NOMO-1 treated with dmso at 0.1 percent for 144 hours (cell line): ENCODE results near the gene RRAS.
"Not testable (repeated sequence)": the region's sequence is repeated elsewhere in the genome, so short reads cannot be mapped to it uniquely, and the experiment has no call there.

Experiments used
- DNase-seq: peaks from one replicate; lab custom pipeline; 2025; ENCODE audit not compliant: unreplicated experiment; lab: John Stamatoyannopoulos, UW

Gene RRAS

DNA sequence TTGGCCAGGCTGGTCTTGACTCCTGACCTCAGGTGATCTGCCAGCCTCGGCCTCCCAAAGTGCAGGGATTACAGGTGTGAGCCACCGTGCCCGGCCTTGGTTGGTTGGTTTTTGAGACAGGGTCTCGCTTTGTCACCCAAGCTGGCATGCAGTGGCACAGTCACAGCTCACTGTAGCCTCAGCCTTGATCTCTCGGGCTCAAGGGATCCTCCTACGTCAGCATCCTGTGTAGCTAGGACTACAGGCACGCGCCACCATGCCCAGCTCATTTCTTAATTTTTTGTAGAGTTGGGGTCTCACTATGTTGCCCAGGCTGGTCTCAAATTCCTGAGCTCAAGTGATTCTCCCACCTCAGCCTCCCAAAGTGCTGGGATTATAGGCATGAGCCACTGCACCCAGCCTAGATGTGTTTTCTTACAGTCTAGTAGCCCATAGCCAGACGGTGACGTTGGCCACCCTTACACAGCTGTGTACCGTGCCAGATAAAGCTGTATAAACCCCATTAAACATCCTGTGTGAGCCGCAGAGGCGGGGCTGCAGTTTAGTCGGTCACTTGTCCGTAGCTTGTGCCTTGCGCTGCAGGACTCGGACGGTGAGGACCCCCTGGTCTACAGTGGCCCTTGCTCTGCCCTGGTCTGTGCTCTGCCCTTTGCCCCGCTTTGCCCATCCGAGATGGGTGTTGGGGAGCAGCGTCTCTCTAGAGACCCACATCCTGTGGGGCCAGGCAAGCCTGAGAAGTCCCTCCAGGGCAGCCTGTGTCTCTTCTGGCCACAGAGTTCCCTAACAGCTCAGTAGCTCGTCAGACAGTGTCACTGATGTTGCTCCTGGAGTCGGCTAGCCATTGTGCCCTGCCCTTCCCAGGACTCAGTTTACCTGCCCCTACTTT lies 15.9 kb upstream of the RRAS start:
- DNase-seq: no peak

DNA sequence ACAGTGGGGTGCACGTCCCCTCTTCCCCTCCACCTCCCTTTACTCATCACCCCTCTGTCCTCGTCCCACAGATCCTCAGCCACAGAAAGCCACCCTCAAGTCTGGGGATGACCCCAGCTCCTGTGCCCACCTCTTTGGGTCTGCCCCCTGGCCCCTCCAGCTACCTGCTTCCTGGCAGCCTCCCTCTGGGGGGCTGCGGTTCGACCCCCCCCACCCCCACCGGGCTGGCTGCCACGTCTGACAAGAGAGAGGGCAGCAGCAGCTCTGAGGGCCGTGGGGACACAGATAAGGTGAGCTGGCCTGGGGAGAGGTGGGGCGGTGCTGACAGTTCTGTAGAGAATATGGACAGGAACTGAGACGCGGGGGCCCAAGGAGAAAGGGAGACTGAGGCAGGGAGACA lies 14.6 kb upstream of the RRAS start:
- no peak for DNase-seq

DNA sequence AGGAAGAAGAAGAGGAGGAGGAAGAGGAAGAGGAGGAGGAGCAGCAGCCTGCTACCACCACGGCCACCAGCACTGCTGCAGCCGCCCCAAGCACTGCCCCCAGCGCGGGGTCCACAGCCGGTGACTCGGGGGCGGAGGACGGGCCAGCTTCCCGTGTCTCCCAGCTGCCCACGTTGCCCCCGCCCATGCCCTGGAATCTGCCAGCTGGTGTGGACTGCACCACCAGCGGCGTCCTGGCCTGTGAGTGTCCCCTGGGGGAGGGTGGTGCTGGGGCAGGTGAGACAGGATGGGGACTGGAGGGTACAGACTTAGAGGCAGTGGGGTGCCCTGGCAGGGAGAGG lies 13.5 kb upstream of the RRAS start:
- no peak for DNase-seq

DNA sequence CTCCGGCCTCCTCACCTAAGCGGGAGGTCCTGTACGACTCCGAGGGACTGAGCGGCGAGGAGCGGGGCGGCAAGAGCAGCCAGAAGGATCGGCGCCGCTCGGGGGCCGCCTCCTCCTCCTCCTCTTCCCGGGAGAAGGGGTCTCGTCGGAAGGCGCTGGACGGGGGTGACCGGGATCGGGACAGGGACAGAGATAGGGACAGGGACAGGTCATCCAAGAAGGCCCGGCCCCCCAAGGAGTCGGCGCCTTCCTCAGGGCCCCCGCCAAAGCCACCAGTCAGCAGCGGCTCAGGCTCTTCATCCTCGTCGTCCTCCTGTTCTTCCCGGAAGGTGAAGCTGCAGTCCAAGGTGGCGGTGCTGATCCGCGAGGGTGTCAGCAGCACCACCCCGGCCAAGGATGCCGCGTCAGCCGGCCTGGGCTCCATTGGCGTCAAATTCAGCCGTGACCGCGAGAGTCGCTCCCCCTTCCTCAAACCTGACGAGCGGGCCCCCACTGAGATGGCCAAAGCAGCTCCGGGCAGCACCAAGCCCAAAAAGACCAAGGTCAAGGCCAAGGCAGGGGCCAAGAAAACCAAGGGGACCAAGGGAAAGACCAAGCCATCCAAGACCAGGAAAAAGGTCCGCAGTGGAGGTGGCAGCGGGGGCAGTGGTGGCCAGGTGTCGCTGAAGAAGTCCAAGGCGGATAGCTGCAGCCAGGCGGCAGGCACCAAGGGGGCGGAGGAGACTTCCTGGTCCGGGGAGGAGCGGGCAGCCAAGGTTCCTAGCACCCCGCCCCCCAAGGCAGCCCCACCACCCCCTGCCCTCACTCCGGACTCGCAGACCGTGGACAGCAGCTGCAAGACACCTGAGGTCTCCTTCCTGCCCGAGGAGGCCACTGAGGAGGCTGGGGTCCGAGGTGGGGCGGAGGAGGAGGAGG lies 12.9 kb upstream of the RRAS start:
- DNase-seq: no peak

DNA sequence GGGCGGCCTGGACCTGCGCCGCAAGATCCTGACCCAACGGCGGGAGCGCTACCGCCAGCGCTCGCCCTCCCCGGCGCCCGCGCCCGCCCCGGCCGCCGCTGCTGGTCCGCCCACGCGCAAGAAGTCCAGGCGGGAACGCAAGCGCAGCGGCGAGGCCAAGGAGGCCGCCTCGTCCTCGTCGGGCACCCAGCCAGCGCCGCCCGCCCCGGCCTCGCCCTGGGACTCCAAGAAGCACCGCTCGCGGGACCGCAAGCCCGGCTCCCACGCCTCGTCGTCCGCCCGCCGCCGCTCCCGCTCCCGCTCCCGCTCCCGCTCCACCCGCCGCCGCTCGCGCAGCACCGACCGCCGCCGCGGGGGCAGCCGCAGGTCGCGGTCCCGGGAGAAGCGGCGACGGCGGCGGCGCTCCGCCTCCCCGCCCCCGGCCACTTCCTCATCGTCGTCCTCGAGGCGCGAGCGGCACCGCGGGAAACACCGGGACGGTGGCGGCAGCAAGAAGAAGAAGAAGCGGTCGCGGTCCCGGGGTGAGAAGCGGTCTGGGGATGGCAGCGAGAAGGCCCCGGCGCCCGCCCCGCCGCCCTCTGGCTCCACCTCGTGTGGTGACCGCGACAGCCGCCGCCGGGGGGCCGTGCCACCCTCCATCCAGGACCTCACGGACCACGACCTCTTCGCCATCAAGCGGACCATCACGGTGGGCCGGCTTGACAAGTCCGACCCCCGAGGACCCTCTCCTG lies 12.0 kb upstream of the RRAS start:
- DNase-seq: no peak

DNA sequence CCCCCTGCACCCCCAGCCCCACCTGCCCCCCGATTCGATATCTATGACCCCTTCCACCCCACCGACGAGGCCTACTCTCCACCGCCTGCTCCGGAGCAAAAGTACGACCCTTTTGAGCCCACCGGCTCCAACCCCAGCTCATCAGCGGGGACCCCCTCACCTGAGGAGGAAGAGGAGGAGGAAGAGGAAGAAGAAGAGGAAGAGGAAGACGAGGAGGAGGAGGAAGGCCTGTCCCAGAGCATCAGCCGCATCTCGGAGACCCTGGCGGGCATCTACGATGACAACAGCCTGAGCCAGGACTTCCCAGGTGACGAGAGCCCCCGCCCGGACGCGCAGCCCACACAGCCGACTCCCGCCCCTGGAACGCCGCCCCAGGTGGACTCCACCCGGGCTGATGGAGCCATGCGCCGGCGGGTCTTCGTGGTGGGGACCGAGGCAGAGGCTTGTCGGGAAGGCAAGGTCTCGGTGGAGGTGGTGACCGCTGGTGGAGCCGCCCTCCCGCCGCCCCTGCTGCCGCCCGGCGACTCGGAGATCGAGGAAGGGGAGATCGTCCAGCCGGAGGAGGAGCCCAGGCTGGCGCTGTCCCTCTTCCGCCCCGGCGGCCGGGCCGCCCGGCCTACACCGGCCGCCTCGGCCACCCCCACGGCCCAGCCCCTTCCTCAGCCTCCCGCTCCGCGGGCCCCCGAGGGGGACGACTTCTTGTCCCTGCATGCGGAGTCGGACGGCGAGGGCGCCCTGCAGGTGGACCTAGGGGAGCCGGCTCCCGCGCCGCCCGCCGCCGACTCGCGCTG lies 11.3 kb upstream of the RRAS start:
- no peak for DNase-seq

DNA sequence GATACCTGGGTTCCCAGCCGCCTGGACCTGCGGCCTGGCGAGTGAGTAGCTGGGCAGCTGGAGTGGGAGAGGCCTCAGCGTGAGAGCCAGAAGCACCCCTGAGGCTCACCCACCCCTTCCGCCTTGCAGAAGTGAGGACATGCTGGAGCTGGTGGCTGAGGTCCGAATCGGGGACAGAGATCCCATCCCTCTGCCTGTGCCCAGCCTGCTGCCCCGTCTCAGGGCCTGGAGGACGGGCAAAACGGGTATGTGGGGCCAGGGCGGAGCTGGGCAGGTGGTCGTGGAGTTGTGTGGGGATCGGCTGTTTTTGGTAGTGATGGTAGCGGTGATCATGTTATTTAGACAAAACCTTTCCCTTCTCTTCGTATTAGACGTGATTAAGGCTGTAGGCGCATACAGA lies 6.6 kb upstream of the RRAS start:
- DNase-seq: no peak

DNA sequence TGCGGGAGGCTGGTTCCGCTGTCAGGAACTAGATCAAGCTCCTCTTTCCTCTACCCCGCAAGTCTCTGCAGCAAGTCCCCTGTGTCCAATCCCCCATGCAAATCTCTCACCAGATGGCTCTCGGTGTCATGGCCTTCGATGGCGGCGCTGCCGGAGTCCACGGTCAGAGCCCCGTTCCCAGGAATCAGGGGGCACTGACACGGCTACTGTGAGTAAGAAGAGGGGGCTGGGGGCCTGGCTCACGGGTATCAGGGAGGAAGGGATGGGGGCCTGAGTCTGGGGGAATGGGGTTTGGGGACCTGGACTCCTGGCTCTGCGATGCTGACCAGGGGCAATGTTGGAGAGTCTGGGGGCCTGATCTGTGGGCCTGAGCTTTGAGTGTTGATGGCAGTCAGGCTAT lies 6.1 kb upstream of the RRAS start:
- DNase-seq: no peak

DNA sequence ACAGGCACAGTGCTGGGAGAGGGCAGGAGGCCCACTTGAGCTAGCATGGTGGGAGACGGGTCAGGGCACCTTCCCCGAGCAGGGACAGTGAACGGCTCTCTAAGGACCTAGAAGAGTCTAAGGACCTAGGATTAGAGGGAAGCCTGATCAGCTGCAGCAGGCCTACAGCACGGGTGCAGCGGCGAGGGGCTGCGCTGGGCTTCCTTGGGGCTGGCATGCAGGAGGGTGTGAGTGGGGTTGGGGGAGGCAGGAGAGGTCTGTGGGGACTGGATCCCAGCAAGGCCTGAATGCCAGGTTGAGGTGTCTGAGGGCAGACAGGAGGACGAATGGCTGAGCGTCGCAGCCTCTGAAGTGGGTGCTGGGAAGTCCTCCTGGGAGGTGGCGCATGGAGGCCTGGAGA lies 5.6 kb upstream of the RRAS start:
- no peak for DNase-seq

DNA sequence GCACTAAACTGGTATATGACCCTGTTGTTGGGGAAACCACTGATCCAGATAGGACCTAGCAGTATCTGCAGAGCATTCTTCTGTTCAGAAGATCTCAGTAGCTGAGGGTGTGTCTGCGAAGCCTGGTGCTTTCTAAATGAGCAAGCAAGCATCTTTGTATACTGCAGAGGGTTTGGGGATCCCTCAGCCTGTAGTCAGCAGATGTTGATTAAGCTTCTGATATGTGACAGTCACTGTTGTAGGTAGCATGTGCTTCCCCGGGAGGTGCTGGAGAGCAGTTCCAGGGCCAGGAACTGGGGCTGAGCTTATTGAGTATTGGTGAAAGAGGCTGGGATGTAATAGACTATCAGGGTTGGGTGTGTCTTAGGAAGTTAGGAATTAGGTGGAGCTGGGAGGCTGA lies 3.5 kb upstream of the RRAS start:
- no peak for DNase-seq

DNA sequence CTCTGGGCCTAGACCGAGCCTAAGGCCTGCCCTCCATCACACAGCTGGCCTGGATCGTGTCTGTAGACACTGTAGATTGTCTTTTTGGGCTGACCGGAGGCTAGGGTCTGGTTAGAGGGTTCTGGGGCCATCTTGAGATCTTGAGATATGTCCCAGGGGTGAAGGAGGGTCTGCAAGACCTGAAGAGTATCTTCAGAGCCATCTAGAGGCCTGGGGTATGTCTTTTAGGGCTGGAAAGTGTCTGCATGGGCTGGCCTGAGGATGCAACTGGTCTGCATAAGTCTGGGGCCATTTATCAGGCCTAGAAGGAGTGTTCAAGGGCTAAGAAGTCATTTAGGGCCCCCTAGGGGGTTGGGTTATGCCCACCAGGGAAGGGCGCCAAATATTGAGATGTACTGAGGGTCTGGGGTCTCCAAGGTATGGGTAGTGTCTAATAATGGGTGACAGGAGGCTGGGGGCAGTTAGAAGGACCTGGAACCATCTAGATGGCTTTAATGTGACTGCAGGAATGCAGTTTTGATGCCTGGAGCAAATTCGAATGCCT lies 2.6 kb upstream of the RRAS start:
- DNase-seq: no peak

DNA sequence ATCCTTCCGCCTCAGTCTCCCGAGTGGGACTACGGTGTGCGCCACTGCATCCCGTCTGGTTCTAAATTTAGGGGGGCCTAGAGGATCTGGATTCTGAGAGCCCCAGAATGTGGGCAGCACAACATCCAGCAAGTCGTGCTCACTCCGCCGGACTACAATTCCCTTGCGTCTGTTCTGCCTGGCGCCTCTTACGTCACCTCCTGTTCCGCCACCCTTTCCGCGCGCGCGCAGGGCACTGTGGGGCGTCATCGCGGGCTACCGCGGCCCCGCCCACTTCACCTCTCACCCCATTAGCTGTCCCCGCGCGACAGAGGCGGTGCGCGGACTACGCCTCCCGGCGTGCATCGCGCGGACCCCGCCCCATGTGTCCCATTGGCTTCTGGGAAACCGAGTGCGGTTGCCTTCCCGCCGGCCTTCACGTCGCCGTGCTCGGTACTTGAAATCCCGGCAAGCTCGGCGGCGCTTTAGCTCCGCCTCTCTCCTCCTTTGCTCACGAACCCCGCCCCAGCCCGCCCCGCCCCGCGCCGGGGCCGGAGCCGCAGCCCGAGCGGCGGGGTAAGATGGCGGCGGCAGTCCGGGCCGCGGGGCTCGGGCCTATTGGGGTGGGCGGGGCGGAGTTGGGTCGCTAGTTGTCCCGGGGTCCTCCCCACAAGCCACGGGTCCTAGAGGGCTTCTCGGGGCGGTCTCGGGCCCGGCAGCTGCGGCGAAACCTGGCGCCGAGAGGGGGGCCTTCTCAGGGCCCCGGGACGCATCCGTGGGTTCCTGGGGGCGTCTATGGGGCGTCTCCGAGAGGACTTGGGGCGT lies 1.9 kb upstream of the RRAS start, which contains the start of gene SCAF1:
Gene SCAF1, plus strand, starts transcription at position 522 of the 804 bp plus-strand sequence. CDS start 2,818 bp downstream, outside the sequence.
- peak; percentile 99 for DNase-seq

DNA sequence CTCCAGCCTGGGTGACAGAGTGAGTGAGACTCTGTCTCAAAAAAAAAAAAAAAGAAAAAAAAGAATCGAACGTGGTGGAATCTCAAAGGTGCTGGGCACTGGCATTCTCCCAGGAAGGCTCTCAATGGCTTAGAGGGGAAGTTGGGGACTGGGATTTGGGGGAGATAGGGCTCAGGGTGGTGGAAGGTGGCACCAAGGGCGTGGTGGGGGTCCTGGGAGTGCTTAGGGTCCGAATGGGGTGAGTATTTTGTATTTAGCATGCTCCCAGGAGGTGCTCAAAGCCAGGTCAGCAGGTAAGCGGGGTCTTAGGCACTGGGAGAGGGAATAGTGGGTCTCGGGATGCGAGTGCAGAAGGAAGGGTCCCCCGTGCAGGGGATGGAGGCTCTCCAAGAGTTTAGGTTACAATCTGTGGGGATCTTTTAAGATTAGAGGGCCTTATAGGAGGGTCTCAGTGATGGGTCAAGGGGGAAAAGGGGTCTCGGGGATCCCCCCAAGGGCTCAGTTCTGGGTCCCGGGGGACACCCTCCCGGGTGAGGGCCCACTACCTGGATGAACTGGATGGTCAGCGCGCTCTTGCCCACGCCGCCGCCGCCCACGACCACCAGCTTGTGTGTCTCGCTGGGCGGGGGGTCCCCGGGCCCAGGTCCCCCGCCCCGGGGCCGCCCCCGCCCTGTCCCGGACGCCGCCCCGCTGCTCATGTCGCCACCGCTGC lies 386 bp downstream of the RRAS start:
- no peak for DNase-seq

DNA sequence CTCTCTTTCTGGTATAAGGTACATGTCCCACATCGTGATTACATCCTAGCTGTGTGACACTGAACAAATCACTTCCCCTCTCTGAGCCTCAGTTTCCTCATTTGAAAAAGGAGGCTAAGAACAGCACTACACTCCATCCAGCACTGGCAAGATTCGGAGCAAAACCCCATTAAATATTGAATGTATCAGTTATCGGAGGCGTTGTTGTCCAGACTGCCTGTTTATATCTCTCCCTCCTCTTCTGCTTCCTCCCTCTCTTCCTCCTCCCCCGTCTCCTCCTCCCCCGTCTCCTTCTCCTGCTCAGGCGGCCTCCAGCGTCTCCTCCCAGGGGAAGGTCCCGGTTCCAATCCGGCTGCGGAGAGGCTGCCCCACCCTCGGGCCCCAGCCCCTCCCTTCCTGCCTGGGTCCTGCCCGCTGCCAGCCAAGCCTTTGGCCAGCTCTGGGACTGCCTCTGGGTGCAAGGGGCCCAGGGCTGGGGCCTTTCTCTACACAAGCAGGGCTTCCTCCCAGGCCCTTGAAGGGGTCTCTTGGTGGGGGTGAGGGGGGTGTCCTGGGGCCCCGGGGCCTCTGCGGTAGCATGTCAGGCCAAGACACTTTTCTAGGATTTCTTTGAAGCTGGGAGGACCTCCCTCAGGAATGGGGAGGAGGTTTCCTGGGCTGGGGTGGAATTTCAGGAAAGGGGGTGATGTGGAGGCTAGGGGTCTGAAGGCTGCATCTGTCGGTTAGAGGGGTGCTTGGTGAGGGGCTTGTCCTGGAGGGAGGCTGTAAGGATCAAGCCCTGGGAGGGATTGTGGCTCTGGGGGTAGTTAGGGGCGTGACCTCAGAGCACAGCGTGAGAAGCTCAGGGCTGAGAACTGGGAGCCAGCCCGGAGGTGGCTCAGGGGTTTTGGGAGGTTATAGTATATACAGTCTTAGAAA lies 1.9 kb downstream of the RRAS start:
- no peak for DNase-seq

DNA sequence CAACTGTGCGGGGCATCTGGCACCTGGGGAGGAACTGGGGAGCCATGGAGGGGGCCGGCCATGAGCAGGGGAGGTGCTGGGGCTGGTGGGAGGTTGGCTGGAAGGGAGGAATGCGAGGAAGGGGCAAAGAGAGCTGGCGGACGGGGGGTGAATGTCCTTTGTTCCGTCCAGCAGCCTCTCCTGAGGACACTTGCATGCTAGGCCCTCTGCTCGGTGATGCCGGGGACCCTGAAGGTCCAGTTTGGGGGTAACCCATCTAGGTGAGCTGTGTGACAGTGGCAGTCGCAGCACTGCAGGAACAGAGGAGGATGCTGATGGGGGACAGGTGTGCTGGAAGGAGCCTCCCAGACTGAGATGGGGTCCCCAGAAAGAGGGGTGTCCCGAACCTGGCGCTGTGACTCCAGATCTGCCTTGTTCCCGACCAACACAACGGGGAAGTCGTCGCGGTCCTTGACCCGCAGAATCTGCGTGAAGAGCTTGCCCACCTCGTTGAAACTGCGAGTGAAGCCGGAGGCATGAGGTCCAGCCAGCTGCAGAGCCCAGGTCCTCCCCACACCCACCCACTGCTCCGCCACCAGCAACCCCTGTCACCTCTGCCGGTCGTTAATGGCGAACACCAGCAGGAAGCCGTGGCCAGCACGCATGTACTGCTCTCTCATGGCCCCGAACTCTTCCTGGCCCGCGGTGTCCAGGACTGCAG lies 3.6 kb downstream of the RRAS start:
- no peak for DNase-seq

DNA sequence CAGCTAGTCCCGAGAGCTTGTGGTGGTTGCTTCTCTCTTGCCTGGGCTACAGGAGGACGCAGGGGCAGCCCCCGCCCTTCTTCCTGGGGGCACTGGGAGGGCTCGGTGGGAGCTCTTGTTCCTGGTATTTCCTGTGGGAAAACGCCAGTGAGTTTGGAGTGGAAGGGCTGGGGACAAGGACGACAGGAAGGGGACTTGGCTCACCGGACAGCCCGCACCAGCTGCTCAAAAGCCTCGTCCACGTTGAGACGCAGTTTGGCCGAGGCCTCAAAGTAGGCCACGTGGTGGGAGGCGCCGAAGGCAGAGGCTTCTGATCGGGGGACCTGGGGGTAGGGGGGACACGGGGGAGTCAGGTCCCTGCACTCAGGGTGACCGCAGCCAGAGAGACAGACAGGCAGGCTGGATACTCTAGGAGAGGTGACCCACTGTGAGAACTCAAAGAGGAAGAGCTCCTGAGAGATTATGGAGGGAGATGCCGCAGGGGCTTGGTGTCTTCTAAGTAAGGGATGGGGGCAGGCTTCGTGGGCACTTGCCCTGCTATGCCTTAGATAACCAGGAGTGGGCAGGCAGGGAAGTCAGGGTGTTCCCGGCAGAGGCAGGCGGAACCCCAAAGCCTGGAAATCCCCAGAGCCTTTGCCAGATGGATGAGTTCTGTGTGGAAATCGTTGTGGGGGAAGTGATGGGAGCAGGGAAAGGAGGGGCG lies 4.3 kb downstream of the RRAS start:
- no peak for DNase-seq

DNA sequence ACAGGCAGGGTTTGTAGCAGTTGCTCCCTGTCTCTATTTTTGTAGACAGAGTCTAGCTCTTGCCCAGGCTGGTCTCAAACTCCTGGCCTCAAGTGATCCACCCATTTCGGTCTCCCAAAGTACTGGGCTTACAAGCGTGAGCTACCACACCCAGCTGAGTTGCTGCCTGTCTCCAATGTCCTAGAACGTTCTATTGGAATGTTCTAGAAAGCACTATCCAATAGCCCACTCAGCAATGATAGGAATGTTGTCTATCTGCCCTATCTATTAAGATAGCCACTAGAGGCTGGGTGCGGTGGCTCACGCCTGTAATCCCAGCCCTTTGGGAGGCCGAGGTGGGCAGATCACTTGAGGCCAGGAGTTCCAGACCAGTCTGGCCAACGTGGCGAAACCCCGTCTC lies 6.7 kb downstream of the RRAS start:
- DNase-seq: not testable (repeated sequence)
